ENCODE measurements around the gene LPCAT2.

Gene LPCAT2

DNA sequence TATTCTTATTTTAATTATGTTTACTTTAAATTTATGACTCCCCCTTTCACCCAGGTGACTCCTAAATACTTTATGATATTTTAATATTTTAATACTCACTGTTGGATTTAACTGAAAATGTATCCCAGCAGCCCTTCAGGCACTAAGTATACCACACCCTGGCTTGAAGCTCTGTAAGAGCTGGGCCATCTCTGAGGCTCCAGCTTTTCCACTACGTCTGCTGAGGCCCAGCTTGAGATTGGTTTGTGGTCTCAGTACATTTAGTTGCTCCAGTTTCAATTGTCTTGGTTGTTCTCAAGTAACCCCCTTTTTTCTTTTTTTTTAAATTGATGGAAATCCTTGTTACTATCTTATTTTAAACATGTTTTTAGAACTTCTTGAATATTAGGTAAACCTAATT is 30.6 kb downstream of the LPCAT2 start:
- DNase-seq (ENCODE audit: low spot score), result no peak
- TF ChIP-seq, protein P1, sequence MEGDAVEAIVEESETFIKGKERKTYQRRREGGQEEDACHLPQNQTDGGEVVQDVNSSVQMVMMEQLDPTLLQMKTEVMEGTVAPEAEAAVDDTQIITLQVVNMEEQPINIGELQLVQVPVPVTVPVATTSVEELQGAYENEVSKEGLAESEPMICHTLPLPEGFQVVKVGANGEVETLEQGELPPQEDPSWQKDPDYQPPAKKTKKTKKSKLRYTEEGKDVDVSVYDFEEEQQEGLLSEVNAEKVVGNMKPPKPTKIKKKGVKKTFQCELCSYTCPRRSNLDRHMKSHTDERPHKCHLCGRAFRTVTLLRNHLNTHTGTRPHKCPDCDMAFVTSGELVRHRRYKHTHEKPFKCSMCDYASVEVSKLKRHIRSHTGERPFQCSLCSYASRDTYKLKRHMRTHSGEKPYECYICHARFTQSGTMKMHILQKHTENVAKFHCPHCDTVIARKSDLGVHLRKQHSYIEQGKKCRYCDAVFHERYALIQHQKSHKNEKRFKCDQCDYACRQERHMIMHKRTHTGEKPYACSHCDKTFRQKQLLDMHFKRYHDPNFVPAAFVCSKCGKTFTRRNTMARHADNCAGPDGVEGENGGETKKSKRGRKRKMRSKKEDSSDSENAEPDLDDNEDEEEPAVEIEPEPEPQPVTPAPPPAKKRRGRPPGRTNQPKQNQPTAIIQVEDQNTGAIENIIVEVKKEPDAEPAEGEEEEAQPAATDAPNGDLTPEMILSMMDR (IDR thresholded peaks at IDR 0.05; ENCODE audit: extremely low read depth, insufficient read depth, missing control alignments), result no peak
- in situ Hi-C loops (cut with MboI; ENCODE audit: low pct_unique_long_range_greater_than_20kb, low sequenced_read_pairs, unreplicated experiment), result no loop called here

GRCh38 chr16:55540221-55540620 is 31.3 kb downstream of the LPCAT2 start:
- in situ Hi-C loops (cut with MboI; ENCODE audit: low pct_unique_long_range_greater_than_20kb, low sequenced_read_pairs, unreplicated experiment), result no loop called here
- TF ChIP-seq, protein P1 (IDR thresholded peaks at IDR 0.05; ENCODE audit: extremely low read depth, insufficient read depth, missing control alignments), result no peak
- no peak for DNase-seq (ENCODE audit: low spot score)

GRCh38 chr16:55542459-55543082 is 33.7 kb downstream of the LPCAT2 start:
- in situ Hi-C loops (cut with MboI; ENCODE audit: low pct_unique_long_range_greater_than_20kb, low sequenced_read_pairs, unreplicated experiment), result no loop called here
- no peak for DNase-seq (ENCODE audit: low spot score)
- TF ChIP-seq, protein P1 (IDR thresholded peaks at IDR 0.05; ENCODE audit: extremely low read depth, insufficient read depth, missing control alignments), result no peak

DNA sequence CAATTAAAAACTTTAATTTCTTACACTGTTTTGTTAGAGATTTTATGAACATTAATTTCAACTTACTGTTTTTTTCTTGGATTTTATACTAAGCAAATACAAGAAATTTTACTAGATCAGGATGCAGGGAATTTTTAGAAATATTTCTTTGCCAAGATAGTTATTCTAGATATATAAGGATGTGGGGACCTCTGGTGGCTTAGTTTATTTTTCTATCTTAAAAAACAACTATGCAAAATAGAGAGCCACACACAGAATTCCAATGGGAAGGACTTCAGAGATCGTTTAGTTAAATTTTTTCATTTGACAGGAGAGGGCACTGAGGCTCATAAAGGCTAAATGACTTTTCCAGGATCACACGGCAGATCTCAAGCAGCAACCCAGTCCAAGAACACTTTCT is 34.6 kb downstream of the LPCAT2 start:
- no peak for DNase-seq (ENCODE audit: low spot score)
- TF ChIP-seq, protein P1 (IDR thresholded peaks at IDR 0.05; ENCODE audit: extremely low read depth, insufficient read depth, missing control alignments), result no peak
- in situ Hi-C loops (cut with MboI; ENCODE audit: low pct_unique_long_range_greater_than_20kb, low sequenced_read_pairs, unreplicated experiment), result no loop called here

DNA sequence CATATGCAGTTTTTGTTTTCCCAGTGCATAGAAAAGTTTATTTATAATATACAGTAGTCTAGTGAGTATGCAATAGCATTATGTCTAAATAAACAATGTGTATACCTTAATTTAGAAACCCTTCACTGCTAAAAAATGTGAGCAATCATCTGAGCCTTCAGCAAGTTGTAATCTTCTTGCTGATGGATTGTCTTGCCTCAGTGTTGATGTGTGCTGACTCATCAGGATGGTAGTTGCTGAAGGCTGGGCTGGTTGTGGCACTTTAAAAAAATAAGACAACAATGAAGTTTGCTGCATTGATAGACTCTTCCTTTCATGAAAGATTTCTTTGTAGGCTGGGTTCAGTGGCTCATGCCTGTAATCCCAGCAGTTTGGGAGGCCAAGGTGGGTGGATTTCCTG is 43.7 kb downstream of the LPCAT2 start:
- in situ Hi-C loops (cut with MboI; ENCODE audit: low pct_unique_long_range_greater_than_20kb, low sequenced_read_pairs, unreplicated experiment), result no loop called here
- DNase-seq (ENCODE audit: low spot score), result no peak
- TF ChIP-seq, protein P1 (IDR thresholded peaks at IDR 0.05; ENCODE audit: extremely low read depth, insufficient read depth, missing control alignments), result no peak

GRCh38 chr16:55555436-55555835 is 46.6 kb downstream of the LPCAT2 start:
- no peak for DNase-seq (ENCODE audit: low spot score)
- in situ Hi-C loops (cut with MboI; ENCODE audit: low pct_unique_long_range_greater_than_20kb, low sequenced_read_pairs, unreplicated experiment), result no loop called here
- TF ChIP-seq, protein P1 (IDR thresholded peaks at IDR 0.05; ENCODE audit: extremely low read depth, insufficient read depth, missing control alignments), result no peak
